ENCODE measurements around the gene COL18A1.

The COL18A1 gene

GRCh38 chr21:45551783-45552695 lies 147.1 kb downstream of the COL18A1 start:
- Histone ChIP-seq H3K36me3 (replicated peaks; ENCODE audit: low read depth, low read length) (no peaks in the 10 kb centered on the region), H3K27me3 (ENCODE audit: low read depth, low read length) (peaks cover 9% of the 10 kb centered on the region; the same call in 1 of the 2 replicates), H3K4me1 (ENCODE audit: low read length) (peaks cover 29% of the 10 kb centered on the region), H2AFZ (ENCODE audit: low read depth, low read length) (no peak overlapping the region), H3K9ac (ENCODE audit: low read length) (no peak overlapping the region), H3K79me2 (ENCODE audit: low read length) (no peaks in the 10 kb centered on the region), H3K4me2 (ENCODE audit: low read length) (peak overlapping the region; percentile 73), H3K4me3 (ENCODE audit: low read length) (no peak overlapping the region), H4K20me1 (ENCODE audit: insufficient read depth, low read length) (no peaks in the 10 kb centered on the region), H3K9me3 (ENCODE audit: insufficient read depth, low read length) (no peaks in the 10 kb centered on the region), H3K27ac (ENCODE audit: low read length) (no peak overlapping the region)
- TF ChIP-seq EZH2phosphoT487 (IDR thresholded peaks at IDR 0.05; ENCODE audit: low read depth) (no peak), CTCF (IDR thresholded peaks at IDR 0.05; ENCODE audit: low read depth, low read length) (no peak)

GRCh38 chr21:45552696-45553391 lies 147.9 kb downstream of the COL18A1 start:
- Histone ChIP-seq H3K9me3 (ENCODE audit: insufficient read depth, low read length) (no peaks in the 10 kb centered on the region), H3K36me3 (replicated peaks; ENCODE audit: low read depth, low read length) (no peaks in the 10 kb centered on the region), H3K4me2 (ENCODE audit: low read length) (no peak overlapping the region), H3K27me3 (ENCODE audit: low read depth, low read length) (peaks cover 9% of the 10 kb centered on the region; the same call in 1 of the 2 replicates), H2AFZ (ENCODE audit: low read depth, low read length) (no peak overlapping the region), H3K79me2 (ENCODE audit: low read length) (no peaks in the 10 kb centered on the region), H3K9ac (ENCODE audit: low read length) (no peak overlapping the region), H3K4me1 (ENCODE audit: low read length) (peaks cover 29% of the 10 kb centered on the region), H3K27ac (ENCODE audit: low read length) (no peak overlapping the region), H4K20me1 (ENCODE audit: insufficient read depth, low read length) (no peaks in the 10 kb centered on the region), H3K4me3 (ENCODE audit: low read length) (no peak overlapping the region)
- TF ChIP-seq EZH2phosphoT487 (IDR thresholded peaks at IDR 0.05; ENCODE audit: low read depth): no peak
- TF ChIP-seq CTCF (IDR thresholded peaks at IDR 0.05; ENCODE audit: low read depth, low read length): no peak

GRCh38 chr21:45554477-45555175 lies 149.7 kb downstream of the COL18A1 start:
- H3K36me3 ChIP-seq (replicated peaks; ENCODE audit: low read depth, low read length): no peaks in the 10 kb centered on the region
- peak overlapping the region; percentile 72 for H2AFZ ChIP-seq (ENCODE audit: low read depth, low read length)
- H3K4me2 ChIP-seq (ENCODE audit: low read length): peak overlapping the region; percentile 78
- H3K4me1 ChIP-seq (ENCODE audit: low read length): peaks cover 29% of the 10 kb centered on the region
- H3K9ac ChIP-seq (ENCODE audit: low read length): peak overlapping the region; percentile 69
- H3K27ac ChIP-seq (ENCODE audit: low read length): peak overlapping the region; percentile 30; the same call in 1 of the 2 replicates
- no peaks in the 10 kb centered on the region for H3K9me3 ChIP-seq (ENCODE audit: insufficient read depth, low read length)
- 0 out of 2 replicates have a peak, but pooled peaks cover 2% of the 10 kb centered on the region for H3K27me3 ChIP-seq (ENCODE audit: low read depth, low read length)
- H3K4me3 ChIP-seq (ENCODE audit: low read length): peak overlapping the region; percentile 80
- no peaks in the 10 kb centered on the region for H4K20me1 ChIP-seq (ENCODE audit: insufficient read depth, low read length)
- no peaks in the 10 kb centered on the region for H3K79me2 ChIP-seq (ENCODE audit: low read length)
- TF ChIP-seq CTCF (IDR thresholded peaks at IDR 0.05; ENCODE audit: low read depth, low read length) (peak; percentile 45; the same call in 1 of the 2 replicates), EZH2phosphoT487 (IDR thresholded peaks at IDR 0.05; ENCODE audit: low read depth) (no peak)

All from OCI-LY3 (cell line).